GM18873 (cell line): ENCODE results near the gene GPRASP2.
"Not testable (repeated sequence)": the region's sequence is repeated elsewhere in the genome, so short reads cannot be mapped to it uniquely, and the experiment has no call there.

Source experiments
- ATAC-seq: cut with Tn5 transposase; IDR thresholded peaks from one replicate; pipeline ENCODE4 v1.9.1; 2021; ENCODE audit warnings: mild to moderate bottlenecking, moderate library complexity, moderate number of reproducible peaks; ENCODE audit not compliant: unreplicated experiment, low FRiP score

The GPRASP2 gene

DNA sequence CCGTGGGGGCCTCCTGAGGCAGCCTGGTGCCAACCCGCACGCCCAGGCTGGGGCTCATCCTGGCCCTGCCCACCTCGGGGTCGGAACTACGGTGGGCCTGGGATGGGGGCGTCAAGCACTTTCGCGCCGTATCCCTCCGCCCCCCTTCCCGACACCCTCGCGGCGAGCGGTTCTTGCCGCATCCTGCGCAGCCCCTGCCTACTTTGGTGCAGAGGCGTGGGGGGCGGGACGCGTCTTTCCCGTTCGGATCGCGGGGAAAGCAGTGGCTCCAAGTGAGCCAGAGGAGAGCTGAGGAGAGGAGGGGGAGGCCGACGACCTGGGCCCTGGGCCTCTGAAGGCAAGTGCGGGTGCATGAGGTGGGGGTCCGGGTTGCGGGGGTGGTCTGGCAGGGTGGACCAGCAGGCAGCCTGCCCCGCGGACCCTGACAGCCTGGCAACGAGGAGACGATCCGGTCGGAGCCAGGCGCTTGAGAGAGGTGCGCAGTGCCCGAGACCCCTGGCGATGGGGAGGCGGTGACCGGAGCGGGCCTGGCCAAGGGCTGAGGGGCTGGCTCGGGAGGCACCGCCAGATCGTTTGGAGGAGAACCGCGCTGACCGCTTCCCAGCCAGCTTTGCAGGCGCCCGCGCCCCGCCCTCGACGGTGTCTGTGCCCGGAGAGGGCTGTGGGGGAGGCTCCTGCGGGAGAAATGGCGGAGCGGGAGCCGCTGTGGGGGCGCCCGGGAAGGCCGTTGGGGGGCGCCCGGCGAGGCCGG lies at the start of gene GPRASP2:
GPRASP2 (plus strand) TSS at position 233 of the 751 bp plus-strand sequence. CDS start 2,422 bp downstream, outside the sequence.
- ATAC-seq: no peak

DNA sequence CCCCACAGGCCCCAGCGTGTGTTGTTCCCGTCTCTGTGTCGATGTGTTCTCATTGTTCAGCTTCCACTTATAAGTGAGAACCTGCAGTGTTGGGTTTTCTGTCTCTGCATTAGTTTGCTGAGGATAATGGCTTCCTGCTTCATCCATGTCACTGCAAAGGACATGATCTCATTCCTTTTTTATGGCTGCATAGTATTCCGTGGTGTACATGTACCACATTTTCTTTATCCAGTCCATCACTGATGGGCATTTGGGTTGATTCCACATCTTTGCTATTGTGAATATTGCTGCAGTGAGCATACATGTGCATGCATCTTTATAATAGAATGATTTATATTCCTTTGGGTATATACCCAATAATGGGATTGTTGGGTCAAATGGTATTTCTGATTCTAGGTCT lies 48.4 kb upstream of the GPRASP2 start:
- not testable (repeated sequence) for ATAC-seq

DNA sequence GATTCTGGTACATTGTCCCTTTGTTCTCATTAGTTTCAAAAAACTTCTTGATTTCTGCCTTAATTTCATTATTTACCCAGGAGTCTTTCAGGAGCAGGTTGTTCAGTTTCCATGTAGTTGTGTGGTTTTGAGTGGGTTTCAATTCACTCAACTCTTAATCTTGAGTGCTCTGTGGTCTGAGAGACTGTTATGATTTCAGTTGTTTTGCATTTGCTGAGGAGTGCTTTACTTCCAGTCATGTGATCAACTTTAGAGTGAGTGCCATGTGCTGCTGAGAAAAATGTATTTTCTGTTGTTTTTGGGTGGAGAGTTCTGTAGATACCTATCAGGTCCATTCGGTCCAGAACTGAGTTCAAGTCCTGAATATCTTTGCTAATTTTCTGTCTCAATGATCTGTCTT lies 45.2 kb upstream of the GPRASP2 start:
- not testable (repeated sequence) for ATAC-seq

DNA sequence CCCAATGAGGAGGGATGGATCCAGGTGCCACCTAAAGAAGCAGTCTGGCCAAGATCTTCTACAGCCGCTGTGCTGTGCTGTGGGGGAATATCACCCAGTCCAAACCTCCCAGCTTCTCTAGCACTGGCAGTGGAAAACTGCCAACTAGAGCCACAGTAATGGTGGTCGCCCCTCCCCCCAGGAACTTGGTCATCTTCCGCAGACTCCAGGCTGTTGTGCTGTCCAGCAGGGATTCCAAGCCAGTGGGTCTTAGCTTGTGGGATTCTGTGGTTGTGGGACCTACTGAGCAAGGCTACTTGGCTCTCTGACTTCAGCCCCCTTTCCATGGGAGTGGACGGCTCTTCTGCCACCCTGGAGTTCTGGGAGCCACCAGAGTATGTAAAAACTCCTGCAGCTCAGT lies 42.7 kb upstream of the GPRASP2 start:
- no peak for ATAC-seq

DNA sequence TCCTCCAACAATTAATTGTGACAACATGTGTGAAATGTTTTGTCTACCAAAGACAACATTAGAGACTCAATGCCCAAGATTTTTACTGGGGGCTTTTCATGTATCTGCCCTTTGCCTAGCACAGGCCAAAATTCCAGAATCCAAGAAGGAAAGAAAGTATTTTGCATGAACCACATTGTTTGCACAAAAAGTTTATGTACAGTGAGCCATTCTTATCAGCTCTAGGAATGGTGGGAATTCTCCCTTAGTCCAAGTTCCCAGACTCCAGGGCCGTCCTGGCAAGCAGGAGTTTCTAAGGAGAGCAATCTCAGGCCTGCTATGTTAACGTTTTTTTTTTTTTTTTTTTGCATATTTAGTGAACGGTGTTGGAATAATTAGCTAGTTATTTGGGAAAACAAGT lies 39.4 kb upstream of the GPRASP2 start:
- no peak for ATAC-seq

DNA sequence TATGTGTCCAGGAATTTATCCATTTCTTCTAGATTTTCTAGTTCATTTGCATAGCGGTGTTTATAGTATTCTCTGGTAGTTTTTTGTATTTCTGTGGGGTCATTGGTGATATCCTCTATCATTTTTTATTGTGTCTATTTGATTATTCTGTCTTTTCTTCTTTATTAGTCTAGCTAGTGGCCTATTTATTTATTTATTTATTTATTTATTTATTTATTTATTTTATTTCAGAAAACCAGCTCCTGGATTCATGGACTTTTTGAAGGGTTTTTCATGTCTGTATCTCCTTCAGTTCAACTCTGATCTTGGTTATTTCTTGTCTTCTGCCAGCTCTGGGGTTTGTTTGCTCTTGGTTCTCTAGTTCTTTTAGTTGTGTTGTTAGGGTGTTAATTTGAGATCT lies 34.8 kb upstream of the GPRASP2 start:
- ATAC-seq: not testable (repeated sequence)

DNA sequence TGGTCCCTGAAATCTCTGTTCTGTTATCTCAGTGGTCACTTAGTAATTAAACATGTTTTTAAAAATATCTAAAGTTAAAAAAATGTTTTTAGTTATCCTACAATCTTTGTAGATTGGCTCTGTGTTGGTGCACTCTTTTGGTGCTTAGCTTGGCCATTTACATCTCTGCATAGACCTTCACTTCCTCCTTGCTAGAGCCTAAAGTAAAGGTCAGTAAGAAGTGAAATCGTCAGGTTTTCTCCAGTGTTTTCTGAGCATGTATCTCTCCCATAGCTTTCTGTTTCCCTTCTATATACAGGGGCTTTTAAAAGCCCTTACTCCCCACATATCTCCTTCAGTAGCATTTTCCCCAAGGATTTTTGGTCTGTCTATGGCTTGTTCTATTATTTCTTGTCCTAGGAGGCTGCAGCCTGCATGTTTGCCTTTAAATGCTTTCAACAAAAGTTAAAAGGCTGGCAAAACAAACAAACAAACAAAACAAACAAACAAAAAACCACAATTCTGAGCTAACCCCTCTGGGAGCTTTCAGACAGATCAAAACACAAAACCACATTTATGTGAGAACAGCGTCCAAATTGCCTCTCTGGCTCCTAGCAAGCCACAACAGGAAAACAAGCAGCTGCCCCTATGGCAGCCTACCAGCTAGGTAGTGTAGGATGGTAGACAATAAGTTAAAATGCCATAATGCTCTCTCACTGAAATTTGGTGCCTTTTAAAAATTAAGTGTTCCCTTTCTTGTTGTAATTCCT lies 27.3 kb upstream of the GPRASP2 start:
- ATAC-seq: no peak

DNA sequence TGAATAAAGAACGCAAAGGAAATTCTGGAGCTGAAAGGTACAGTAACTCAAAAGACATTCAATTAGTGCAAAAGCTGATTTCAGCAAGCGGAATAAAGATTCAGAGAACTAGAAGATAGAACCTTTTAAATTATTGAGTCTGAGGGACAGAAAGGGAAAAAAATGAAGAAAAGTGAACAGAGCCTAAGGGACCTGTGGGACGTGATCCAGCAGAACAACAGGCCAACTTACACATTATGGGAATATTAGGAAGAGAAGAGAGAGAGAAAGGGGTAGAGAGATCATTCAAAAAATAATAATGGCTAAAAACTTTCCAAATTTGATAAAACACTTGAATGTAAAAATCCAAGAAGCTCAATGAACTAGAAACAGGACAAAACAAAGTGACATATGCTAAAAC lies 17.5 kb upstream of the GPRASP2 start:
- no peak for ATAC-seq

DNA sequence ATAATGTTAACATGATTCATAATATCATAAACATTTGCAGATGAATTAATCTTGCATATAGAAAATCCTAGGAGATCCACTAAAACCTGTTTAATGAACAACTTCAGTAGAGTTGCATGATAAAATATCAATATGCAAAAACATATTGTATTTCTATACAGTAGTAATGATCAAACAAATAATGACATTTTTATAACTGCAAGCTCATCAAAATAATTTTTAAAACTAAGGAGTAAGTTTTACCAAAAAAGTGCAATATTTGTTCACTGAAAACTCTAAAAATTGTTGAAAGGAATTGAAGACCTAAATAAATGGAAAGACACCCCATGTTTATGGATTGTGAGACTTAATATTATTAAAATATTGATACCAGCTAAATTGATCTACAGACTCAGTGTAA lies 15.9 kb upstream of the GPRASP2 start:
- no peak for ATAC-seq

DNA sequence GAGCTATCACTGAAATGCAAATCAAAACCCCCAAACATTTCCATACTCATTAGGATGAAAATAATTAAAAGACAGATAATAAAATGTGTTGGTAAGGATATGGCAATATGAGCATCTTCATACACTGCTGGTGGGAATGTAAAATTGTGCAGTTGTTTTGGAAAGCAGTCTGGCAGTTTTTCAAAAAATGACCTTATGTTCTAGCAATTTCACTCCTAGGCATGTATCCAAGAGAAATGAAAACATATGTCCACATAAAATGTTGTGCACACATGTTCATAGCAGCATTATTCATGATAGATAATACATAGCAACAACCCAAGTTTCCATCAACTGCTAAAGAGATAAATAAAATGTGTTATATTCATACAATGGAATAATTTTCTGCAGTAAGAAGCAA lies 14.8 kb upstream of the GPRASP2 start:
- ATAC-seq: no peak

DNA sequence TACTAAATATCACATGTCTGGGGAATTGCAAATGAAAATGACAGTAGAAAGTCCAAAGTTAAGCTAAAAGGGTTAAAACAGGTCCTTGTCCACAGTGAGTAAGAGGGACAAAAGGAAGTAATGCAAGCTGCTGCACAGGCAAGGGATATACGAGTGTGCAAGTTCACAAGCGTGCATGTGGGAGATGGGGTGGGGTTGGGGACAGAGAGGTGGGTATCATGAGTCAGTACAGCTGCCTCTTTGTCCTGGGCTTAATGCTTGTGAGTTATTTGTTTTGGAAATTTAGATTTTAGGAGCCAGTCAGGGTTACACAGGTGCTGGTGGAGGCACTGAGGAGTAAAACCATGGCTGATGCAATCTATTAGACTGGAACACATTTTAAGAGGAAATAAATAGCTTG lies 3.3 kb upstream of the GPRASP2 start:
- no peak for ATAC-seq

DNA sequence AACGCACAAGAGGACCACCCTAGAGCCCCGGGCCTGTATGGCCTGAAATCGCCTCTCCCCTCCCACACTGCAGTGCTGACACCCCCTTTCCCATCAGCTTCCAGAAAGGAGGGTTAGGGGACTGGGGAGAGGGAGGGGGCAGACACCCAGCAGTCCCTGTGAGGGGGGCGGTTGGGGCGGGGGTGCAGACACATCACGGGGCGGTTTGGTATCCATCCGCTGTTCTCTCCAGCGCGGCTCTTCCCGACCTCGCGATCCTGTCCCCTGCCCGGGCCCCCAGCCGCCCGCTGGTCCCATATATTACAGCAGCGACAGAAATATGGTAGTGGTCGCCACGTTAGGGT lies 404 bp upstream of the GPRASP2 start:
- no peak for ATAC-seq

DNA sequence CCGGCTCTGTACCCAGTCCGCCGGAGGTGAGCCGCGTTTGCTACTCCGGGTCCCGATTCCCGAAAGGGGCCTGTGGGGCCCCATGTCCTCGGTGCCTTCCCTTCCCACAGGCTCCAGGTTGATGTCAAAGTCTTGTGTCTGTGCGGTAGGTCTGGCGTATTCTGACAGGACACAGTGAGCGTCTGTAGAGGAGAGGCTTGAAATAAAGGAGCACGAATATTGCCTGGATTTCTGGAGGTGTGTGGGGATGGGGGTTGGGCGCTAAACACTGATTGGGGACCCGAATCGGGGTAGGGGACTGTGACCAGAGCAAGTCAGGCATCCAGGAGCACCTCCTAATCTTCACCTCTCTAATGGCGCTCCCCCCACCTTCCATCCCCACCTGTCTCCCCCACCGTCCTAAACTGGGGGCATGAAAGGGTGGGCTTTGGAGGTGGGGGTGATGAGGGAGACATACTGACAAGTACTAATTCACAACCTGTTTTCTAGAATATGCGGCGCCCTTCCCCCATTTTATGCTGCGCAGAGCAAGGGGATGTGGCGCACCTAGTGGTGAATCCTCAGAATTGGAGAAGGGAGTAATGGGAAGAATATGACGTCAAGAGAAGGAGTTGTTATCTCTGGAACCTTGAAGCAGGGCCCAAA lies 855 bp downstream of the GPRASP2 start:
- no peak for ATAC-seq

DNA sequence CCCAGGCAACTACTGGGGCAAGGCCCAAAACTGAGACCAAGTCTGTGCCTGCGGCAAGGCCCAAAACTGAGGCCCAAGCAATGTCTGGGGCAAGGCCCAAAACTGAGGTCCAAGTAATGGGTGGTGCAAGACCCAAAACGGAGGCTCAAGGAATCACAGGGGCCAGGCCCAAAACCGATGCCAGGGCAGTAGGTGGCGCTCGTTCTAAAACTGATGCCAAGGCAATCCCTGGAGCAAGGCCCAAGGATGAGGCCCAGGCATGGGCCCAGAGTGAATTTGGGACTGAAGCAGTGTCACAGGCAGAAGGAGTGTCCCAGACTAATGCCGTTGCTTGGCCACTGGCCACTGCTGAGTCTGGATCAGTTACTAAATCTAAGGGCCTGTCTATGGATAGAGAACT lies 2.7 kb downstream of the GPRASP2 start:
- no peak for ATAC-seq

DNA sequence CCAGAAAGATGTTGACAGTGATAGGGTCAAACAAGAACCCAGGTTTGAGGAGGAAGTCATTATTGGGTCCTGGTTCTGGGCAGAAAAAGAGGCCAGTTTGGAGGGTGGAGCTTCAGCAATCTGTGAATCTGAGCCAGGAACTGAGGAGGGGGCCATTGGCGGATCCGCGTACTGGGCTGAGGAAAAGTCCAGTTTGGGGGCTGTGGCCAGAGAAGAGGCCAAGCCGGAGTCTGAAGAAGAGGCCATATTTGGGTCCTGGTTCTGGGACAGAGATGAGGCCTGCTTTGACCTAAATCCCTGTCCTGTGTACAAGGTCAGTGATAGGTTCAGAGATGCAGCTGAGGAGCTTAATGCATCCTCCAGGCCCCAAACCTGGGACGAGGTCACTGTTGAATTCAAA lies 3.7 kb downstream of the GPRASP2 start:
- ATAC-seq: no peak

DNA sequence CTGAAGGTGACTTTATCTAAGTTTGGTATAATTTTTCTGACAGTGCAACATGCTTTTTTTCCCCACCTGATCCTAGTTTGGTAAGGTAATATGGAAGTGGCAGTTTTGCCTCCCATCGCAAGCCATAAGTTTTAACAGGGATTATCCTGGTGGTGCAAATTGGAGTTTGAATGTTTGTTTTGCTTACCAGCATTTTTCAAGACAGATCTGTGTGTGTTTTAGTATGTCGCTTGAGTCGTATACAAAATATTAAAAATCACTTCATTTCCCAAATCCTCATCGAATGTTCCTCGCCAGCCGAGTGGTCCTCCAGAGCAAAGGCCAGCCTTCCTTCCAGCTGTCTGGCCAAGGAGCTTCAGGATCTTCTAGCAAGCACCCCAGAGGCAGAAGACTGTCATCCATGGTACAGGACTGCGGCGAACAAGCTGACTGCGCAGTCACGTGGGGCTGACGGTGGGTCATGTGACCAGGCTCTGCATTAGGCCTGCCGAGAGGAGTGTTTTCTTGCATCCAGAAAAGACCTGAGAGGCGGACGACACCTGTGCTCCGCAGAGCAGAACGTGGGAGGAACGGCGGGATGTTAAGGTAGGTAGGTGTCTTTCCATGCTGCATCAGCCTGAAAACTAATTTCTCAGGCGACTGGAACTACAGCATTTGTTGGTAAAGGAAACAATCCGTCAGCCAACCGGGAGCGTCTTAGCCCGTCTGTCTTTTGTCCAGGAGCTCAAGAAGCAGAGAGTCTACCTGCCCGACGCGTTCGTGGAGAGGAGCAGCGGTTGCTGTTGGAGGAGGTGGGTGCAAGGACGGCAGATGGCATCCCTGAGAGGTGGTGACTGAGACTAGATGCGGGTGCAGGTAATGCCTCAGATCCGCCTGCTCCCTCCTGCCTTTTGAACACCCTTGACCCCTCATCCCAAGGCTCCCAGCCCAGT lies 8.3 kb downstream of the GPRASP2 start, which contains the start of gene GPRASP3:
GPRASP3 (plus strand) TSS at position 507 of the 932 bp plus-strand sequence. CDS start 28,253 bp downstream, outside the sequence.
- no peak for ATAC-seq

DNA sequence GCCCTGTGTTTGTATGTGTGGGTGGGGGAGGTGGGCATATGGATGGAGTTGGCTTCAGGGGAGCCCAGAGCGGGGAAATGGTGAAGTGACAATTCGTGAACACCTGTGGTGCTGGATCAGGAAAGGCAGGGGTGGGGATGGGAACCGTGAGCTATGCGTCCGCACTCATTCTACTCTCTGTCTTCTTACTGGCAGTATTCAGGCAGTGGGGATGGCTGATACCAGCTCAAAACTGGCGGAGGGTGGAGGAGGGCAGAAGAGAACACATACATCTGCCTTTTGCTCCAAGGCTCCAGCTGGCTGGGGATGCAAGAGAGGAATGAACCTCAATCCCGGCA lies 8.9 kb downstream of the GPRASP2 start:
- ATAC-seq: not testable (repeated sequence)

DNA sequence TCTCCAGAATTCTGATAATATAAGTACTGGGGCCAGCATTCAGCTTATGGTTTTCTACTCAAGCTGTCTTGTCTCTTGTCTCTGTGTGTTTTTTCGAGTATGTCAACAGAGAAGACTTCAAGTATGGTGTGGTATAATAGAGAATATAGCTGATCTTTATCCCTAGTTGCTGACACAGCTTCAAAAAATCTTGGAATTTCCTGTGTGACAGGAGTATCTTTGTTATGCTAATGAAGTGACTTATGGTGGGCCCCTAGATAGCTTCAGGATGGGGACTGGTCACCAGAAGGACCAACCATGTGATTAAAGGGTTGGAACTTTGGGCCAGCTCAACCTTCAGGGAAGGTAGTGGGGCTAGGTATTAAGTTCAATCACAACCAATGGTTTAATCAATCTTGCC lies 11.2 kb downstream of the GPRASP2 start:
- ATAC-seq: no peak

DNA sequence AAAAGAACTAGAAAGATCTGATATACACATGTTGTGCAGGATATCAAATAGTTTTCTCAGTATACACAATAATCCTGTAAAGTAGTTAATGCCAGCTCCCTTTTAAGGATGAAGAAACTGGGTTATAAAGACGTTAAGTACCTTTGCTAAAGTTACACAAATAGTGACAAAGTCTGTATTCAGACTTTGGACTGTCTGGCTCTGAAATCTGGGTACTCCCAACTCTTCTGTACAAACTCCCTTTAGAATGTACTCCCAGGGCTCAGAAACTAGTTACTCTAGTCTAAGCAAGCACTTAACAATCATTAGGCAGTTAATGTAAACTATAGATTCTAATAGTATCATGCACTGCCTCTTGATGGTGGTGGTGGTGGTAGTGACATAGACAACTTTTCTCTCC lies 15.5 kb downstream of the GPRASP2 start:
- no peak for ATAC-seq

DNA sequence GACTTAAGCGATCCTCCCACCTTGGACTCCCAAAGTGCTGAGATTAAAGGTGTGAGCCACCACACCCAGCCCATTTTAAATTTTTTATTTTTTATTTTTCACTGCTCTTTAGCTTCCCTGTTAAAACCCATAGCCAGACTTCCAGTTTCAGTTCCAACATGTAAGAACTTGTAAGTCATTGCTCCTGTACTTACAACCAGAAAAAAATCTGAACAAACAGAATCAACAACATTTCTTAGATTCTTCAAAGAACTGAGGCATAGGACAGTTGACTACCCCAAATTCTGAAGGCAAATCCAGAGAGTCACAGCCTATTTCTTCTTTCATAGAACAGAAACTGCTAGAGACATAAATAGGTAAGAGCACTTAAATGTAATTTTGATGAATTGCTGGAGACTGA lies 16.4 kb downstream of the GPRASP2 start:
- no peak for ATAC-seq

DNA sequence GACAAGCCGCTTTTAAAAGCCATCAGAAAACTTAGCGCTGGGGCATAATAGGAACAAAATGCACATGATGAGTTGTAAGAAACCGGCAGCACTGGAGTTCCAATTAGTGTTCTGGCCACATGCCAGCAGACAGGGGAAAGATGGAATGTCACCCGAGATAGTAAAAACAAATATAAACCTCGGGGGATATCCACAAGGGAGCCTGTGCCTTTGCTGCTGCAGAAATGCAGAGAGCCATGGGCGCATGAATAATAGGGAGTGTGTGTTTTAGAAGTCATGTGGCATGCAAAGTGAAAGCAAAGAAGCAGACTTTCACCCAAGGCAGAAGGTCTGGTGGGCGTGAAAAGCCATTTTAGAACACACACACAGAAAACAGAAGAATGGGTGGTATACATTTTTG lies 27.4 kb downstream of the GPRASP2 start:
- no peak for ATAC-seq
